Activated CD4-positive, alpha-beta T cell treated with anti-CD3 and anti-CD28 coated beads for 36 hours (primary cell): ENCODE measurements around the gene SERPINF2. TPM values are rescaled to one million over a fixed set of nuclear protein-coding genes. Genes with fewer than 3 reads are reported as not detected.

Experiments used
- ATAC-seq: fragments of 200-7000 bp; cut with Tn5 transposase; one replicate; pipeline ENCODE4 v1.10.0; 2021; ENCODE audit warnings: mild to moderate bottlenecking, moderate library complexity
- CTCF ChIA-PET: fragments of 350-600 bp; sonication (Branson Sonifier 250); formaldehyde crosslinking; loops from one replicate; lab custom pipeline; 2021; ENCODE audit warnings: antibody characterized with exemption; lab: Charles Lee
- POLR2A ChIA-PET: fragments of 350-600 bp; sonication (Branson Sonifier 250); formaldehyde crosslinking; loops from one replicate; lab custom pipeline; 2021; ENCODE audit warnings: antibody characterized with exemption, inconsistent platforms; lab: Charles Lee
- DNase-seq: peaks from one replicate; pipeline ENCODE4 v3.0.0-alpha.2; 2020
- H3K27ac Mint-ChIP-seq: one replicate; pipeline ENCODE4 v1.8.0; 2021; ENCODE audit warnings: mixed read lengths
- H3K27me3 Mint-ChIP-seq: one replicate; pipeline ENCODE4 v1.8.0; 2021; ENCODE audit warnings: mixed read lengths
- H3K36me3 Mint-ChIP-seq: one replicate; pipeline ENCODE4 v1.8.0; 2021; ENCODE audit warnings: low read depth, mixed read lengths
- H3K4me1 Mint-ChIP-seq: one replicate; pipeline ENCODE4 v1.8.0; 2021; ENCODE audit warnings: mixed read lengths
- H3K4me3 Mint-ChIP-seq: one replicate; pipeline ENCODE4 v1.8.0; 2021; ENCODE audit warnings: mild to moderate bottlenecking, moderate library complexity, mixed read lengths
- H3K9me3 Mint-ChIP-seq: one replicate; pipeline ENCODE4 v1.8.0; 2021; ENCODE audit warnings: low read depth, mixed read lengths
- intact Hi-C, 2 experiments: fragments of 100-400 bp; cut with DNase I in 1 of 2; cut with micrococcal nuclease in 1 of 2; formaldehyde crosslinking; loops; one replicate each; pipeline versions ENCODE4 v1.14.2 to v1.15.1; 2022 to 2024; cut with DNase I, micrococcal nuclease
- total RNA-seq, 2 experiments: library from RNA; stranded (reverse); gene quantifications; one replicate each; pipeline ENCODE4 v1.2.3, GENCODE V29; 2021

Gene SERPINF2
- total RNA-seq, 2 experiments from 2014 or later, result 0.12 TPM; not detected in 1

DNA sequence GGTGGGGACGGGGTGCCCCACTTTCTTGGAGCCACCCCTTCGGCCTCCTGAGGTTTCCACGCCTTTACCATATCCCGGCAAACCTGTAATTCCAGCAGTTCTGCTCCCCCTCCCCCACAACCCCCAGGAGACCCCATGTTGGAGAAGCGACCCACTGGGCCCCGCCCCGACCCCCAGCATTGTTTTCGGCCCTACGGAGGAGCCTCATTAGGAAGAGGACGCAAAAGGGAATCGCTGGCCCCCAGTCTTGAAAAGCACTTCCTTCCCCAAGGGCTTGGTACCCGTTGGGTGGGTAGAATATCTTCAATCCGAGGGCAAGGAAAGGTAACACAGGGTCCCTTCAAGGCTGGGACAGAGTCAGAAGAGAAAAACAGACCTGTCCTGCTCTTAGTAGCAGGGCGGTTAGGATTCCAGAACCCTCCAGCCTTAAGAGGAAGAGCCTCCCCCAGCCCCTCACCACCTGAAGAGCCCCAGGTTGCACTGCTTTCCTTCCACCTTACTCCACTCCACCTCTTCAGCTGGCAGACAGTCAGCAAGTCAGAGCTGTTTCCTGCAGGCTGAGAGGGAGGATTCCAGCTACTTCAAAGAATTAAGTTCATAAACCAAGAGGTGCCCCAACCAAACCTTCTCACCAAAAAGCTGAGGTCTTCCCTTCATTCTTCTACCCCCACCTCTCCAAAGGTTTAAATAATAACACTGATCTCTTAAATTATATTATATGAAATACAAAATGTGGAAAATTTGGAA, 31.7 kb upstream of the SERPINF2 start:
- ChIA-PET CTCF (interaction anchor here (0.9 to 1.4 kb wide), 4 partner anchors 9 to 705 kb away, joined by 3 to 4 read pairs (median 3); no protein-coding TSS in a partner anchor), POLR2A (interaction anchor here (0.6 kb wide), 1 partner anchor 221 kb away, joined by 3 read pairs; no protein-coding TSS in a partner anchor)
- Mint-ChIP-seq H3K27ac (no peak overlapping the region), H3K9me3 (no peaks in the 10 kb centered on the region), H3K27me3 (peaks cover 16% of the 10 kb centered on the region), H3K36me3 (no peaks in the 10 kb centered on the region), H3K4me3 (peak overlapping the region; percentile 48), H3K4me1 (peaks cover 18% of the 10 kb centered on the region)
- DNase-seq, result no peak
- no peak for ATAC-seq
- intact Hi-C loops, result loop anchor here (1.0 to 10.0 kb wide), 2 partner anchors 27 to 146 kb away; partner anchors contain the start of genes PITPNA (in 1 of the 2) and PRPF8 (in 1 of the 2)

- Mint-ChIP-seq H3K9me3 (no peaks in the 10 kb centered on the region), H3K36me3 (no peaks in the 10 kb centered on the region), H3K27ac (no peak overlapping the region), H3K4me3 (no peak overlapping the region), H3K27me3 (peaks cover 13% of the 10 kb centered on the region), H3K4me1 (peaks cover 18% of the 10 kb centered on the region)
- intact Hi-C loops, result loop anchor here in 1 of 2 experiments (10.0 kb wide), 1 partner anchor 147 kb away; the partner anchor contains the start of gene PITPNA
- DNase-seq (no peak), ATAC-seq (no peak)
- POLR2A ChIA-PET, result interaction anchor here (0.6 kb wide), 1 partner anchor 222 kb away, joined by 3 read pairs; no protein-coding TSS in a partner anchor
- CTCF ChIA-PET, result interaction anchor here (0.6 to 1.4 kb wide), 5 partner anchors 8 to 705 kb away, joined by 3 to 4 read pairs (median 3); no protein-coding TSS in a partner anchor
Observed at GRCh38 chr17:1711804-1712203, 30.9 kb upstream of the SERPINF2 start.

DNA sequence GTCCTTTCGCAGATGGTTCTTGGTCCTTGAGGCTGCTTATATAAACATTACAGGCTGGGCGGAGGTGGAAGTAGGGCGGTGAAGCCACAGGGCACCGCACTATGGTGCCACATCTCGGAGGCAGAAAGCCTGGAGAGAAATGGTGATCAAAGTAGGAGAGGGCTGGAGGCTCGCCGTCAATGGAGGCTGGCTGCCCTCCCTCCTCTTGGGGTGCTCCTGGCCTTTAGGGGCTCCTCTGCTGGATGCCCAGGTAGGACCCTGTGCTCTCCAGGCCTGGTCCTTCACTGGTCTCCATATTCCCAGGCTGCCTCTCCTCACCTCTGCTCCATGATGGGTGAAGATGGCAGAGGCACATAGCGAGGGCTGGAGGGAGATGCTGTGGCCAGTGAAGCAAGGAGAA, 30.4 kb upstream of the SERPINF2 start:
- intact Hi-C loops, result loop anchor here in 1 of 2 experiments (10.0 kb wide), 1 partner anchor 147 kb away; the partner anchor contains the start of gene PITPNA
- DNase-seq (no peak), ATAC-seq (no peak)
- Mint-ChIP-seq H3K9me3 (no peaks in the 10 kb centered on the region), H3K27me3 (peaks cover 12% of the 10 kb centered on the region), H3K4me3 (no peak overlapping the region), H3K36me3 (no peaks in the 10 kb centered on the region), H3K27ac (no peak overlapping the region), H3K4me1 (peaks cover 18% of the 10 kb centered on the region)
- ChIA-PET CTCF (interaction anchor here (0.6 to 2.5 kb wide), 5 partner anchors 8 to 704 kb away, joined by 3 to 8 read pairs (median 3); no protein-coding TSS in a partner anchor), POLR2A (no interaction called here)

- peaks cover 7% of the 10 kb centered on the region for H3K27me3 Mint-ChIP-seq
- no peak overlapping the region for H3K27ac Mint-ChIP-seq
- ChIA-PET CTCF (interaction anchor here (0.6 to 2.5 kb wide), 7 partner anchors 9 to 255 kb away, joined by 3 to 8 read pairs (median 3); partner anchors contain the start of gene PITPNA), POLR2A (interaction anchor here (0.6 to 0.9 kb wide), 3 partner anchors 15 to 617 kb away, joined by 3 to 4 read pairs (median 4); no protein-coding TSS in a partner anchor)
- ATAC-seq (no peak), DNase-seq (no peak)
- H3K9me3 Mint-ChIP-seq, result no peaks in the 10 kb centered on the region
- no peaks in the 10 kb centered on the region for H3K36me3 Mint-ChIP-seq
- no peak overlapping the region for H3K4me3 Mint-ChIP-seq
- peaks cover 26% of the 10 kb centered on the region for H3K4me1 Mint-ChIP-seq
- intact Hi-C loops, result loop anchor here in 1 of 2 experiments (10.0 kb wide), 1 partner anchor 149 kb away; the partner anchor contains the start of gene PITPNA
Observed at GRCh38 chr17:1713160-1713877, 29.4 kb upstream of the SERPINF2 start.

DNA sequence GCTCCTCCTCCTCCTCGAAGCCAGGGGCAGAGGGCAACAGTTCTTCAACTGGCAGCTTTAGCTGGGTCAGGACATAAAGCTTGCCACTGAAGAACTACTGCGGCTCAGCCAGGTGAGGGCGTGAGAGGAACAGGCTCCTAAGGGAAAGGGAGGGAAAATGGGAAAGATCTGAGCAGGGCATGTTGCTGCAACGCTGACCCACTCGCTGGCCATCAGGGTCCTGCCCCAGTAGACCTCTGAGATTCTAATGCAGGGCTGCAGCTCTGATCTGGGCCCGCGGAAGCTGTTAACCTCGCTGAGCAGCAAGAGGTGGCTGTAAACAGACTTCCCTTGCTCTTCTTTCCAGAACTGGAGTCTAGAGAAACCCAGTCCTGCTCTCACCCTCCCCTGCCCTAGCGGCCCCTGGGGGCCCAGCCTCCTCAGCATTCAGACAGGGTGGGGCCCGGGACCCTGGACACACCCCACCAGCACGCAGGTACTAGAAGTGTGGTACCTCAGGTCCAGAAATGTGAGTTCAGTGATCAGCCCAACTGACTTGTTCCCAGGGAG, 28.7 kb upstream of the SERPINF2 start:
- peaks cover 4% of the 10 kb centered on the region for H3K27me3 Mint-ChIP-seq
- H3K27ac Mint-ChIP-seq, result no peak overlapping the region
- H3K4me1 Mint-ChIP-seq, result peaks cover 26% of the 10 kb centered on the region
- ChIA-PET POLR2A (interaction anchor here (0.6 to 0.7 kb wide), 2 partner anchors 446 to 616 kb away, joined by 3 to 4 read pairs; no protein-coding TSS in a partner anchor), CTCF (interaction anchor here (0.6 to 2.5 kb wide), 4 partner anchors 10 to 151 kb away, joined by 3 to 8 read pairs (median 4); partner anchors contain the start of gene PITPNA)
- no peaks in the 10 kb centered on the region for H3K9me3 Mint-ChIP-seq
- intact Hi-C loops, result loop anchor here in 1 of 2 experiments (10.0 kb wide), 1 partner anchor 149 kb away; the partner anchor contains the start of gene PITPNA
- no peak for ATAC-seq
- no peak for DNase-seq
- H3K36me3 Mint-ChIP-seq, result no peaks in the 10 kb centered on the region
- peak overlapping the region; percentile 44 for H3K4me3 Mint-ChIP-seq

DNA sequence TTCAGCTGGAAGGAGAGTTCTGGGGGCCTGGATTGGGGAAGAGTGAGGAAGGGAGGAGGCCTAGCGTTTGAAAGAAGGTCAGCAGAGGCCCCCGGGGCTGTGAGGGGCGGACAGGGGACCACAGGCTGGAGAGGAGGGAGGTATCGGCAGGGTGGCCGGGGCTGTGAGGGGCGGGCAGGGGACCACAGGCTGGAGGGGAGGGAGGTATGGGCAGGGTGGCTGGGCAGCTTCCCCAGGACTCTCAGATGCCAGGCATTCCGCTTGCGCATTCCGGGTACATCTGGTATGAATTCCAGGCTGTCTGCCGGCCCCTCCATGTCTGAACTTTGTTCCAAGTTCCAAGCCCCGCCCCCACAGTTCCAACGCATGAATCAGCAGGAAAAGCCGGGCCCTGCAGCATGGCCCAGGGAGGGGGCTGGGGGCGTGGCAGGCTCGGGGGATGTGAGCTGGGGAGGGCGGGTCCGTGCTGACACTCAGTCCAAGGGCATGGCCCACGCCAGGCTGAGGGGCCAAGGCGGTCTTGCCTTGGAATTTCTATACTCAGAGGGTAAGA, 28.2 kb upstream of the SERPINF2 start:
- CTCF ChIA-PET, result interaction anchor here (0.5 to 2.5 kb wide), 2 partner anchors 11 to 111 kb away, joined by 3 to 8 read pairs; no protein-coding TSS in a partner anchor
- H3K27ac Mint-ChIP-seq, result no peak overlapping the region
- DNase-seq (peak; percentile 56), ATAC-seq (no peak)
- peaks cover 26% of the 10 kb centered on the region for H3K4me1 Mint-ChIP-seq
- H3K27me3 Mint-ChIP-seq, result peaks cover 4% of the 10 kb centered on the region
- no peaks in the 10 kb centered on the region for H3K9me3 Mint-ChIP-seq
- H3K4me3 Mint-ChIP-seq, result peak overlapping the region; percentile 86
- no peaks in the 10 kb centered on the region for H3K36me3 Mint-ChIP-seq
- POLR2A ChIA-PET, result interaction anchor here (0.7 kb wide), 1 partner anchor 447 kb away, joined by 3 read pairs; no protein-coding TSS in a partner anchor
- intact Hi-C loops, result loop anchor here in 1 of 2 experiments (10.0 kb wide), 1 partner anchor 150 kb away; the partner anchor contains the start of gene PITPNA

DNA sequence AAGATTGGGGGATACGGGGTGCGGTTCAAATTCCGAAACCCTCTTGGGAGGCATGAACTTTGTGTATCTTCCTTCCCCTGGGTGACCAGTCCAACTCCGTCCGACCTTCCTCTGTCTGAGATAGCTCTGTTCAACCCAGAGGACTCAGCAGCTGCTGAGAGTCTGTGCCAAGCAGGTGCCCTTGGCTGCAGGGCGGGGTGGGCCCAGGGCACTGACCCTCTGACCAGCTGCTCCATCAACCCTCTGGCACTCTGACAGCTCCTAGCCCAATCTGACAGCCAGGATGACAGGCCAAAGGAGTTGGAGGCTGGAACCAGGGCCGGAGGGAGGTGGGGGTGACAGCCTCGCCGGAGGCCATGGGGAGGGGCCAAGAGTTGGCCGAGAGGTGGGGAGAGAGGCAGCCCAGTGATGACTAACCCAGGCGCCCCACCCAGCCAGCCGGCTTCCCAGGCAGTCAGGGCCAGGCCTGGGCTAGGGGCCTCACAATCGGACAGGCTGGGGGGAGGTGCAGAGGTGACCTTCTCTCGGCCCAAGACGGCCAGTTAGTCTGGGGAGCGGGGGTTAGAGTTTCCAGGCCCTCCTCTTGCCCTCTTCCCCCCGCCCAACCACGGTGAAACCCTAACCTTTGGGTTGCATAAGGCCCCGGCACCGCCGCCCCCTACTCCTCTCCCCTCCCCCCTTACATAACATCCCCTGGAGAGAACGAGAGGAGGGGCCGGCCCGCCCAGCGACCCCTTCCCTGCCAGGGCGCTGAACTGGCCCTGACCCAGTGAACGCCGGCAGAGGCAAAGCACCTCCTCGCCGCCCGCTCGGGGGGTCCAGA, 27.5 kb upstream of the SERPINF2 start:
- CTCF ChIA-PET, result interaction anchor here (0.5 to 1.4 kb wide), 2 partner anchors 111 to 155 kb away, joined by 3 to 5 read pairs; no protein-coding TSS in a partner anchor
- Mint-ChIP-seq H3K36me3 (no peaks in the 10 kb centered on the region), H3K9me3 (no peaks in the 10 kb centered on the region), H3K27me3 (peaks cover 4% of the 10 kb centered on the region), H3K4me3 (peak overlapping the region; percentile 86), H3K4me1 (peaks cover 26% of the 10 kb centered on the region), H3K27ac (no peak overlapping the region)
- ATAC-seq (no peak), DNase-seq (peak; percentile 67)
- intact Hi-C loops, result loop anchor here (5.0 to 10.0 kb wide), 3 partner anchors 150 to 552 kb away; partner anchors contain the start of genes OVCA2 (in 1 of the 2) and PITPNA (in 1 of the 2)
- POLR2A ChIA-PET, result interaction anchor here (1.4 kb wide), 1 partner anchor 31 kb away, joined by 5 read pairs; the partner anchor contains the start of gene PRPF8

DNA sequence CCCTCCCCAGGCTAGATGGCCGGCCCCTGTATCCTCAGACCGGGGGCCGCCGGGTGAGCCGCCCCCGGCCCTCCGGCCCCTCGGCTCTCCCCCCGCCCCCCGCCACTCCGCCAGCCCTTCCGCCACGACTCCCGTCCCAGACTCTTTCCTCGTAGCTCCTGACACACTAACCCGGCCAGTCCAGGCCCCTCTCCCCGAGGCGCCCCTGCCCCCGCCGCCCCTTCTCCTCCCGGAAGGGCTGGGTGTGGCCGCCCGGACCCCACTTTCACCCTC, 26.9 kb upstream of the SERPINF2 start:
- peak overlapping the region; percentile 86 for H3K4me3 Mint-ChIP-seq
- intact Hi-C loops, result loop anchor here (1.0 to 10.0 kb wide), 22 partner anchors 9 to 719 kb away; partner anchors contain the start of genes PITPNA (in 2 of the 2), PRPF8 (in 2 of the 2), SLC43A2 (in 2 of the 2) and CRK (in 1 of the 2)
- H3K27ac Mint-ChIP-seq, result no peak overlapping the region
- H3K36me3 Mint-ChIP-seq, result no peaks in the 10 kb centered on the region
- ATAC-seq (no peak), DNase-seq (no peak)
- POLR2A ChIA-PET, result interaction anchor here (1.4 kb wide), 1 partner anchor 31 kb away, joined by 5 read pairs; the partner anchor contains the start of gene PRPF8
- CTCF ChIA-PET, result interaction anchor here (1.4 to 1.6 kb wide), 2 partner anchors 48 to 154 kb away, joined by 5 to 6 read pairs; no protein-coding TSS in a partner anchor
- H3K9me3 Mint-ChIP-seq, result no peaks in the 10 kb centered on the region
- H3K4me1 Mint-ChIP-seq, result peaks cover 24% of the 10 kb centered on the region
- peaks cover 4% of the 10 kb centered on the region for H3K27me3 Mint-ChIP-seq
